Neuronal stem cell (in vitro differentiated cells): ENCODE measurements around the gene MBIP.
"Not testable (repeated sequence)": the region's sequence is repeated elsewhere in the genome, so short reads cannot be mapped to it uniquely, and the experiment has no call there.

Source experiments
- DNase-seq: peaks from one replicate; pipeline ENCODE4 v3.0.0-alpha.2; 2013; ENCODE audit warnings: low spot score
- H2AFZ ChIP-seq: one replicate; pipeline ENCODE4 v1.6.1; 2013; ENCODE audit warnings: mild to moderate bottlenecking, low read length, inconsistent platforms
- H2AK5ac ChIP-seq: 2 replicates; pipeline ENCODE4 v1.6.1; 2013; ENCODE audit warnings: low read depth, mild to moderate bottlenecking, inconsistent platforms, low read length, moderate library complexity, mixed read lengths
- H2BK120ac ChIP-seq: 2 replicates; pipeline ENCODE4 v1.6.1; 2013; ENCODE audit warnings: low read depth, mild to moderate bottlenecking, inconsistent platforms, low read length, moderate library complexity, mixed read lengths
- H2BK12ac ChIP-seq: one replicate; pipeline ENCODE4 v1.6.1; 2013; ENCODE audit warnings: low read length, inconsistent platforms
- H2BK15ac ChIP-seq: 2 replicates; pipeline ENCODE4 v1.6.1; 2013; ENCODE audit warnings: mild to moderate bottlenecking, low read length, inconsistent platforms, mixed read lengths
- H2BK5ac ChIP-seq: one replicate; pipeline ENCODE4 v1.6.1; 2013; ENCODE audit warnings: inconsistent platforms, mild to moderate bottlenecking, low read length, moderate library complexity
- H3K14ac ChIP-seq: one replicate; pipeline ENCODE4 v1.6.1; 2013; ENCODE audit warnings: low read length, inconsistent platforms
- H3K18ac ChIP-seq: 2 replicates; pipeline ENCODE4 v1.6.1; 2013; ENCODE audit warnings: low read length, inconsistent platforms
- H3K23ac ChIP-seq: 2 replicates; pipeline ENCODE4 v1.6.1; 2013; ENCODE audit warnings: low read depth, mild to moderate bottlenecking, mixed read lengths, low read length, inconsistent platforms; ENCODE audit not compliant: poor library complexity
- H3K27ac ChIP-seq: replicated peaks from 3 replicates; pipeline ENCODE4 v1.5.1; 2013; ENCODE audit warnings: low read length, inconsistent platforms
- H3K27me3 ChIP-seq, 3 experiments: 2 replicates each; pipeline ENCODE4 v1.6.1; 2013; ENCODE audit warnings: low read length in 3 of 3, mild to moderate bottlenecking in 2 of 3, inconsistent platforms in 1 of 3, low read depth in 1 of 3, mixed read lengths in 1 of 3, moderate library complexity in 1 of 3; ENCODE audit not compliant: control insufficient read depth in 3 of 3, insufficient read depth in 3 of 3
- H3K36me3 ChIP-seq, 2 donors: replicated peaks in 1 of 2; 2 replicates each; pipeline ENCODE4 v1.6.1; 2013; ENCODE audit warnings: low read length in 2 of 2; ENCODE audit not compliant: control insufficient read depth in 2 of 2, insufficient read depth in 2 of 2
- H3K4ac ChIP-seq: 2 replicates; pipeline ENCODE4 v1.6.1; 2013; ENCODE audit warnings: inconsistent platforms, mild to moderate bottlenecking, low read length, moderate library complexity
- H3K4me1 ChIP-seq, 2 donors: 1 replicate in 1 of 2; 2 replicates in 1 of 2; pipeline ENCODE4 v1.6.1; 2013; ENCODE audit warnings: low read length in 2 of 2, low read depth in 1 of 2; ENCODE audit not compliant: control insufficient read depth in 2 of 2, insufficient read depth in 1 of 2
- H3K4me2 ChIP-seq: one replicate; pipeline ENCODE4 v1.6.1; 2013; ENCODE audit warnings: mild to moderate bottlenecking, low read length, inconsistent platforms; ENCODE audit not compliant: insufficient read depth, poor library complexity, severe bottlenecking
- H3K4me3 ChIP-seq, 2 donors: 2 replicates each; pipeline ENCODE4 v1.5.1; 2013; ENCODE audit warnings: low read length in 2 of 2, mild to moderate bottlenecking in 2 of 2, inconsistent platforms in 1 of 2, moderate library complexity in 1 of 2
- H3K79me1 ChIP-seq: one replicate; pipeline ENCODE4 v1.6.1; 2013; ENCODE audit warnings: low read depth, mild to moderate bottlenecking, inconsistent platforms, low read length, moderate library complexity
- H3K9ac ChIP-seq: one replicate; pipeline ENCODE4 v1.6.1; 2013; ENCODE audit warnings: mild to moderate bottlenecking, low read depth, low read length, inconsistent platforms; ENCODE audit not compliant: poor library complexity
- H3K9me3 ChIP-seq, 2 donors: replicated peaks in 1 of 2; 2 replicates each; pipeline versions ENCODE3 to v1.6.1; 2013; ENCODE audit warnings: low read length in 2 of 2, mild to moderate bottlenecking in 2 of 2, inconsistent platforms in 1 of 2, low read depth in 1 of 2, mixed read lengths in 1 of 2, moderate library complexity in 1 of 2; ENCODE audit not compliant: control insufficient read depth in 2 of 2, insufficient read depth in 1 of 2
- H4K8ac ChIP-seq: one replicate; pipeline ENCODE4 v1.6.1; 2013; ENCODE audit warnings: low read depth, mild to moderate bottlenecking, inconsistent platforms, low read length, moderate library complexity
- H4K91ac ChIP-seq: one replicate; pipeline ENCODE4 v1.6.1; 2013; ENCODE audit warnings: low read length, low read depth, mild to moderate bottlenecking, inconsistent platforms; ENCODE audit not compliant: poor library complexity
- WGBS, 2 donors: extraction: QIAGEN DNeasy Blood & Tissue Kit; methylation state at CpG; one replicate each; pipeline ENCODE4 v1.1.7; 2013; ENCODE audit warnings: missing lambda C conversion rate in 2 of 2, mixed read lengths in 1 of 2; ENCODE audit not compliant: insufficient read length in 2 of 2, insufficient replicate concordance in 1 of 2; ENCODE audit errors: extremely low coverage in 2 of 2; 5-methylcytosine and 5-hydroxymethylcytosine counted together

Gene MBIP

DNA sequence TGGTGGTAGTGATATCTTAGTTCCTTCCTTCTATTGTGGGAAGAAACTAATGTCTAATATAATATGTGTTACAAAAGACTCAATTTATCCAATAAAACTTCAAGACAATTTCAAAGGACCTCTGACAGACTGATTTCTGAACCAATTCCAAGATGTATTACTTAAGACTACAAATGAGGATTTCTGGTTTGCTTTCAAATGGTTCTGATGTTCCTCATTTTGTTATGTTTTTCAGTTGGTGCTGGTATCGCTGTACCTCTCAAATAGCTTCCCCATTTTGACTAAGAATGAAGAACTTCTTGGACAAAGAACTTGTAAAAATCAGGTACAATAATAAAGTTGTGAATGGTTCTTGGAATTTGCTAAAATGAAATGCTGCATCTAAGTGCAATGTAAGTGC is 19.4 kb upstream of the MBIP start:
- peaks cover 0 to 35% (median 0%) of the 10 kb centered on the region in 3 experiments for H3K27me3 ChIP-seq
- no peak overlapping the region for H3K18ac ChIP-seq
- H3K23ac ChIP-seq, result no peak overlapping the region
- no peak overlapping the region for H3K14ac ChIP-seq
- H2AK5ac ChIP-seq, result no peak overlapping the region
- no peak for DNase-seq
- no peak overlapping the region for H2BK5ac ChIP-seq
- no peak overlapping the region for H2BK15ac ChIP-seq
- no peak overlapping the region for H2BK120ac ChIP-seq
- H3K4me2 ChIP-seq, result no peak overlapping the region
- H2AFZ ChIP-seq, result no peak overlapping the region
- H3K9ac ChIP-seq, result no peak overlapping the region
- no peaks in the 10 kb centered on the region for H3K36me3 ChIP-seq
- no CpG with 5 or more reads among the region's 1 CpG for WGBS, 2 donors
- H3K4me3 ChIP-seq, result no peak overlapping the region
- H3K27ac ChIP-seq, result no peak overlapping the region
- no peak overlapping the region for H4K8ac ChIP-seq
- no peak overlapping the region for H3K4ac ChIP-seq
- H3K79me1 ChIP-seq, result no peaks in the 10 kb centered on the region
- H3K4me1 ChIP-seq, result peaks cover 0 to under 1% of the 10 kb centered on the region in 2 donors
- H4K91ac ChIP-seq, result no peak overlapping the region
- no peak overlapping the region for H2BK12ac ChIP-seq
- H3K9me3 ChIP-seq, result no peaks in the 10 kb centered on the region

GRCh38 chr14:36333119-36333518 is 12.7 kb upstream of the MBIP start:
- H3K9ac ChIP-seq, result no peak overlapping the region
- no peak overlapping the region for H2BK5ac ChIP-seq
- no peak overlapping the region for H4K8ac ChIP-seq
- H3K27me3 ChIP-seq, result peaks cover 0 to 55% (median 0%) of the 10 kb centered on the region in 3 experiments
- no peaks in the 10 kb centered on the region for H3K4me1 ChIP-seq
- H2AFZ ChIP-seq, result no peak overlapping the region
- H3K4me2 ChIP-seq, result no peak overlapping the region
- H3K27ac ChIP-seq, result no peak overlapping the region
- H3K4me3 ChIP-seq, result no peak overlapping the region
- H3K14ac ChIP-seq, result no peak overlapping the region
- no CpG with 5 or more reads among the region's 4 CpGs for WGBS, 2 donors
- H2BK12ac ChIP-seq, result no peak overlapping the region
- H3K9me3 ChIP-seq, result no peaks in the 10 kb centered on the region
- no peak overlapping the region for H3K18ac ChIP-seq
- no peaks in the 10 kb centered on the region for H3K79me1 ChIP-seq
- H2BK15ac ChIP-seq, result no peak overlapping the region
- H3K4ac ChIP-seq, result no peak overlapping the region
- no peak overlapping the region for H2AK5ac ChIP-seq
- no peak overlapping the region for H4K91ac ChIP-seq
- H3K36me3 ChIP-seq, result peaks cover 0 to 2% of the 10 kb centered on the region in 2 donors
- H2BK120ac ChIP-seq, result no peak overlapping the region
- H3K23ac ChIP-seq, result no peak overlapping the region
- no peak for DNase-seq

GRCh38 chr14:36327573-36327972 is 7.1 kb upstream of the MBIP start:
- not testable (repeated sequence) for H3K4me3 ChIP-seq, H3K14ac ChIP-seq, H2BK120ac ChIP-seq, H3K27ac ChIP-seq, H4K8ac ChIP-seq, H3K4ac ChIP-seq, DNase-seq, H4K91ac ChIP-seq, H3K36me3 ChIP-seq, H2BK12ac ChIP-seq, H3K79me1 ChIP-seq, H3K9ac ChIP-seq, H2BK15ac ChIP-seq, H2AFZ ChIP-seq, H3K4me2 ChIP-seq, H3K23ac ChIP-seq, H2BK5ac ChIP-seq, H3K9me3 ChIP-seq, H3K18ac ChIP-seq, H2AK5ac ChIP-seq, H3K4me1 ChIP-seq
- WGBS, 2 donors, result no CpG with 5 or more reads among the region's 4 CpGs
- peaks cover 0 to 59% (median 0%) of the 10 kb centered on the region in 3 experiments for H3K27me3 ChIP-seq

DNA sequence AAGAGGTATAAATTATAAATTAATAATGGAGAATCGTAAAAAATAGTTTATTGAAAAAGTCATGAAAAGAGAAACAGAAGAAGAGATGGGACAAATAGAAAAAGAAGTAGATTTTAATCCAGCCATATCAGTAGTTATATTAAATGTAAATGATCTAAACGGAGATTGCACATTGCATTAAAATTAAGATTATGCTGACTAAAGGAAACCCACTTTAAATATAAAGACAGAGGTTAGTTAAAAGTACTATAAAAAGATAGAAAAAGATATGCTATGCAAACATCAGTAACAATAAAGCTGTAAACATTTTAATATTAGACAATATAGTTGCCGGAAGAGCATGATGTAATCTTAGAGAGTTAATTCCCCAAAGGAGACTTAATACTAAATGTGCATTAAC is 5.4 kb upstream of the MBIP start:
- H3K9ac ChIP-seq, result no peak overlapping the region
- no peak for DNase-seq
- 100% methylated on average over 1 of the region's 3 CpGs; no CpG with 5 or more reads in 1 of the 2 donors for WGBS, 2 donors

More for the DNA sequence above, 5.4 kb upstream of the MBIP start:
- H2BK5ac ChIP-seq, result no peak overlapping the region
- no peak overlapping the region for H4K91ac ChIP-seq
- no peak overlapping the region for H3K27ac ChIP-seq
- H3K4me2 ChIP-seq, result no peak overlapping the region
- no peak overlapping the region for H2AFZ ChIP-seq
- H2BK120ac ChIP-seq, result no peak overlapping the region
- no peak overlapping the region for H3K14ac ChIP-seq
- H2AK5ac ChIP-seq, result no peak overlapping the region
- H3K4ac ChIP-seq, result no peak overlapping the region
- no peak overlapping the region for H4K8ac ChIP-seq
- H3K9me3 ChIP-seq, result peaks cover 0 to 2% of the 10 kb centered on the region in 2 donors
- no peak overlapping the region for H2BK15ac ChIP-seq
- H3K36me3 ChIP-seq, result peaks cover 0 to 2% of the 10 kb centered on the region in 2 donors
- peaks cover 0 to 49% (median 0%) of the 10 kb centered on the region in 3 experiments for H3K27me3 ChIP-seq
- H3K18ac ChIP-seq, result no peak overlapping the region
- H3K79me1 ChIP-seq, result no peaks in the 10 kb centered on the region
- no peak overlapping the region for H3K23ac ChIP-seq
- H2BK12ac ChIP-seq, result no peak overlapping the region
- no peaks in the 10 kb centered on the region for H3K4me1 ChIP-seq
- H3K4me3 ChIP-seq, result no peak overlapping the region
